ENCODE data around the gene RFXAP. TPM values are rescaled to one million over a fixed set of nuclear protein-coding genes. Genes with fewer than 3 reads are reported as not detected.

RFXAP gene
- total RNA-seq, 1 experiment from 2014 or later = 8.7 TPM

- Histone ChIP-seq H3K27me3 (ENCODE audit: insufficient read depth, low read length) (no peaks in the 10 kb centered on the region), H4K91ac (ENCODE audit: insufficient read length, low read depth, low read length) (no peak overlapping the region), H3K23ac (ENCODE audit: insufficient read length, low read depth, low read length) (no peak overlapping the region), H3K56ac (ENCODE audit: insufficient read length, low read depth, low read length) (no peak overlapping the region), H2BK120ac (ENCODE audit: low read depth, low read length, poor library complexity, severe bottlenecking) (no peak overlapping the region), H2BK20ac (ENCODE audit: low read depth, low read length, poor library complexity, severe bottlenecking) (no peak overlapping the region), H4K5ac (ENCODE audit: insufficient read length, low read depth, low read length) (no peak overlapping the region), H2AK5ac (ENCODE audit: insufficient read length, low read length) (no peak overlapping the region), H2BK5ac (ENCODE audit: insufficient read length, low read length) (no peak overlapping the region), H3K4me1 (ENCODE audit: insufficient read depth, low read length) (no peaks in the 10 kb centered on the region; the same call in 1 of the 2 replicates), H3K23me2 (ENCODE audit: insufficient read length, low read depth, low read length, poor library complexity, severe bottlenecking) (no peaks in the 10 kb centered on the region), H3K14ac (ENCODE audit: insufficient read depth, low read length) (no peak overlapping the region), H2AFZ (ENCODE audit: low read length) (no peak overlapping the region), H3K4ac (ENCODE audit: low read depth, low read length) (no peak overlapping the region), H2BK15ac (ENCODE audit: low read depth, low read length) (no peak overlapping the region), H4K20me1 (ENCODE audit: control insufficient read depth, insufficient read depth, insufficient read length) (no peaks in the 10 kb centered on the region), H3K9ac (ENCODE audit: extremely low read depth, insufficient read length, low read length) (no peak overlapping the region), H2BK12ac (ENCODE audit: insufficient read length, low read depth, low read length) (no peak overlapping the region), H3K18ac (ENCODE audit: insufficient read length, low read depth, low read length) (no peak overlapping the region), H3K79me2 (ENCODE audit: insufficient read depth, low read length) (no peaks in the 10 kb centered on the region), H3K9me3 (ENCODE audit: control insufficient read depth, low read depth, low read length) (no peaks in the 10 kb centered on the region), H3T11ph (ENCODE audit: low read length) (no peak overlapping the region), H4K8ac (replicated peaks; ENCODE audit: insufficient read length, low read depth, low read length) (no peak overlapping the region), H3K79me1 (ENCODE audit: insufficient read depth, low read depth, low read length, poor library complexity, severe bottlenecking) (no peaks in the 10 kb centered on the region), H3K27ac (ENCODE audit: insufficient read length, low read depth, low read length) (no peak overlapping the region), H3K4me2 (ENCODE audit: insufficient read depth, insufficient read length, low read length) (no peak overlapping the region)
- peaks cover 12 to 18% of the 10 kb centered on the region in 2 experiments for H3K4me1 Mint-ChIP-seq
- no CpG with 5 or more reads among the region's 4 CpGs for WGBS (ENCODE audit: extremely low coverage, insufficient read length, low lambda C conversion rate)
- 0 out of 7 replicates have a peak overlapping the region, but pooled peaks of 1 of the 3 experiments have one; percentile 24 for H3K27ac Mint-ChIP-seq
- H3K27me3 Mint-ChIP-seq (ENCODE audit: low read depth) = no peaks in the 10 kb centered on the region
- no peak overlapping the region for H3K4me3 Mint-ChIP-seq
- no peak for TF ChIP-seq CTCF (conservative IDR thresholded peaks at IDR 0.05)
- H3K36me3 Mint-ChIP-seq (ENCODE audit: insufficient read depth in 1 of 3, low read depth in 3 of 3) = no peaks in the 10 kb centered on the region; a peak in 1 of 7 replicates
- no peaks in the 10 kb centered on the region for H3K9me3 Mint-ChIP-seq
- DNase-seq = no peak
These were observed 29.3 kb upstream of the RFXAP start for GRCh38 chr13:36789730-36790129.

Measured in H9 (cell line).